Endothelial cell of umbilical vein (primary cell): Measurements from ENCODE around the gene KLC4. TPM values are rescaled to one million over a fixed set of nuclear protein-coding genes. Genes with fewer than 3 reads are reported as not detected.

Experiments
- BruUV-seq: library from RNA; stranded (reverse); fragments of 400-500 nt; replicated peaks from 2 replicates; lab custom pipeline; 2021; lab: Mats Ljungman, UMichigan
- CTCF ChIA-PET: fragments of 300-600, 350-600 bp; sonication (Branson Sonifier 250); formaldehyde crosslinking; loops from one replicate; lab custom pipeline; 2021; ENCODE audit warnings: antibody characterized with exemption, inconsistent platforms; lab: Charles Lee
- POLR2A ChIA-PET: fragments of 300-600, 350-600 bp; sonication (Branson Sonifier 250); formaldehyde crosslinking; loops from one replicate; lab custom pipeline; 2021; ENCODE audit warnings: antibody characterized with exemption, inconsistent platforms; lab: Charles Lee
- DNase-seq: peaks from one replicate; pipeline ENCODE4 v3.0.0-alpha.2; 2011; ENCODE audit warnings: low read depth, low spot score
- FAIRE-seq: peaks from 2 replicates; lab custom pipeline; 2011; peaks lifted over from hg19 to GRCh38; lab: Jason Lieb, UNC
- H2AFZ ChIP-seq: 2 replicates; pipeline ENCODE4 v1.6.0; 2012; ENCODE audit warnings: low read depth, low read length, control low read depth, inconsistent platforms
- H3K27ac ChIP-seq: 2 replicates; pipeline ENCODE4 v1.5.1; 2011; ENCODE audit warnings: low read depth, mild to moderate bottlenecking, control low read depth, low read length, moderate library complexity; ENCODE audit not compliant: insufficient read depth
- H3K27me3 ChIP-seq, 2 experiments: 2 replicates each; pipeline versions ENCODE4 v1.6.0 to v1.6.1; 2011; ENCODE audit warnings: low read length in 2 of 2, mixed read lengths in 1 of 2; ENCODE audit not compliant: control insufficient read depth in 2 of 2, insufficient read depth in 2 of 2
- H3K36me3 ChIP-seq, 2 experiments: 2 replicates in 1 of 2; 3 replicates in 1 of 2; pipeline ENCODE4 v1.5.1; 2011; ENCODE audit warnings: low read length in 2 of 2, mild to moderate bottlenecking in 1 of 2, moderate library complexity in 1 of 2; ENCODE audit not compliant: control insufficient read depth in 2 of 2, insufficient read depth in 2 of 2; ENCODE audit errors: extremely low read depth in 1 of 2
- H3K4me1 ChIP-seq: 3 replicates; pipeline ENCODE4 v1.5.1; 2011; ENCODE audit warnings: mild to moderate bottlenecking, low read length; ENCODE audit not compliant: control insufficient read depth, insufficient read depth; ENCODE audit errors: extremely low read depth
- H3K4me2 ChIP-seq: 2 replicates; pipeline ENCODE4 v1.6.1; 2011; ENCODE audit warnings: low read length, control low read depth, mixed read lengths; ENCODE audit not compliant: insufficient read depth
- H3K4me3 ChIP-seq, 3 experiments: fragments of 200-600 bp in 1 of 3; sonication (generic), shearing (Covaris generic) in 1 of 3; replicated peaks in 1 of 3; 2 replicates each; pipeline ENCODE4 v1.5.1; 2011 to 2016; ENCODE audit warnings: control low read depth in 3 of 3, low read length in 3 of 3, mild to moderate bottlenecking in 2 of 3, inconsistent platforms in 1 of 3, low read depth in 1 of 3, moderate library complexity in 1 of 3; ENCODE audit not compliant: insufficient read depth in 1 of 3
- H3K79me2 ChIP-seq: 2 replicates; pipeline ENCODE4 v1.6.0; 2012; ENCODE audit warnings: low read length, inconsistent platforms; ENCODE audit not compliant: control insufficient read depth, insufficient read depth
- H3K9ac ChIP-seq: replicated peaks from 2 replicates; pipeline ENCODE3; 2011; ENCODE audit warnings: low read length, control low read depth; ENCODE audit not compliant: insufficient read depth; ENCODE audit errors: extremely low read depth
- H3K9me1 ChIP-seq: replicated peaks from 3 replicates; pipeline ENCODE4 v1.6.0; 2011; ENCODE audit warnings: mild to moderate bottlenecking, low read length; ENCODE audit not compliant: control insufficient read depth, insufficient read depth; ENCODE audit errors: extremely low read depth
- H3K9me3 ChIP-seq: replicated peaks from 2 replicates; pipeline ENCODE4 v1.5.1; 2012; ENCODE audit warnings: low read length, inconsistent platforms; ENCODE audit not compliant: control insufficient read depth, insufficient read depth
- H4K20me1 ChIP-seq: replicated peaks from 2 replicates; pipeline ENCODE3; 2011; ENCODE audit warnings: mild to moderate bottlenecking, low read length; ENCODE audit not compliant: control insufficient read depth, insufficient read depth; ENCODE audit errors: extremely low read depth
- EZH2 ChIP-seq: IDR thresholded peaks from 2 replicates; pipeline ENCODE4 v1.6.1; 2012; ENCODE audit warnings: borderline replicate concordance, low read depth, mild to moderate bottlenecking, moderate library complexity, low read length, inconsistent platforms; ENCODE audit not compliant: severe bottlenecking
- FOS ChIP-seq: IDR thresholded peaks from 2 replicates; pipeline ENCODE4 v1.6.1; 2011; ENCODE audit warnings: mild to moderate bottlenecking, low read length, moderate library complexity, borderline replicate concordance; ENCODE audit not compliant: insufficient read depth
- JUN ChIP-seq: IDR thresholded peaks from 2 replicates; pipeline ENCODE4 v1.6.1; 2011; ENCODE audit warnings: borderline replicate concordance, low read depth; ENCODE audit not compliant: insufficient read length, insufficient read depth
- MYC ChIP-seq: IDR thresholded peaks from one replicate; pipeline ENCODE4 v1.6.1; 2011; ENCODE audit warnings: mild to moderate bottlenecking, low read depth, low read length
- POLR2A ChIP-seq: IDR thresholded peaks from 2 replicates; pipeline ENCODE4 v1.6.1; 2012; ENCODE audit warnings: low read depth, mild to moderate bottlenecking, control low read depth, low read length
- POLR2AphosphoS5 ChIP-seq: IDR thresholded peaks from 2 replicates; pipeline ENCODE4 v1.6.1; 2012; ENCODE audit warnings: low read depth, mild to moderate bottlenecking, control low read depth, low read length, moderate library complexity; ENCODE audit not compliant: insufficient read depth
- dilution Hi-C: fragments of 300-500 bp; cut with MboI; formaldehyde crosslinking; loops from one replicate; pipeline ENCODE4 v1.15.0; 2019; ENCODE audit warnings: low sequenced_read_pairs; ENCODE audit not compliant: extremely low pct_ligation_motif_present
- intact Hi-C: fragments of 100-400 bp; cut with micrococcal nuclease; formaldehyde crosslinking; loops from one replicate; pipeline ENCODE4 v1.10.0; 2022
- polyA plus RNA-seq, 4 experiments: library from polyadenylated mRNA; depleted of rRNA in 3 of 4; stranded (reverse) in 3 of 4; unstranded in 1 of 4; fragments of >200 nt; gene quantifications; 2 replicates each; pipeline versions ENCODE4 v1.2.1 to v1.2.3, GENCODE V29; 2011 to 2012; ENCODE audit warnings: missing spikeins in 1 of 4
- total RNA-seq: library from RNA; stranded (reverse); gene quantifications from 2 replicates; pipeline ENCODE4 v1.2.3, GENCODE V29; 2021
- TF ChIP-seq, protein P1 (sequence below): IDR thresholded peaks from 2 replicates; pipeline ENCODE4 v1.6.1; 2011; ENCODE audit not compliant: insufficient read depth, insufficient read length
- TF ChIP-seq, protein P2 (sequence below), 2 donors: IDR thresholded peaks; 1 replicate in 1 of 2; 2 replicates in 1 of 2; pipeline ENCODE4 v1.5.1; 2011; ENCODE audit warnings: low read length in 2 of 2, mild to moderate bottlenecking in 2 of 2, moderate library complexity in 2 of 2, control low read depth in 1 of 2, inconsistent platforms in 1 of 2, low read depth in 1 of 2; ENCODE audit not compliant: insufficient read depth in 1 of 2; ENCODE audit errors: extremely low read depth in 1 of 2

KLC4 gene
- total and polyA plus RNA-seq, 2 donors (not counting 3 experiments of a cell fraction or from before 2014, with no cell fraction given) = 17.7 to 26.8 TPM

DNA sequence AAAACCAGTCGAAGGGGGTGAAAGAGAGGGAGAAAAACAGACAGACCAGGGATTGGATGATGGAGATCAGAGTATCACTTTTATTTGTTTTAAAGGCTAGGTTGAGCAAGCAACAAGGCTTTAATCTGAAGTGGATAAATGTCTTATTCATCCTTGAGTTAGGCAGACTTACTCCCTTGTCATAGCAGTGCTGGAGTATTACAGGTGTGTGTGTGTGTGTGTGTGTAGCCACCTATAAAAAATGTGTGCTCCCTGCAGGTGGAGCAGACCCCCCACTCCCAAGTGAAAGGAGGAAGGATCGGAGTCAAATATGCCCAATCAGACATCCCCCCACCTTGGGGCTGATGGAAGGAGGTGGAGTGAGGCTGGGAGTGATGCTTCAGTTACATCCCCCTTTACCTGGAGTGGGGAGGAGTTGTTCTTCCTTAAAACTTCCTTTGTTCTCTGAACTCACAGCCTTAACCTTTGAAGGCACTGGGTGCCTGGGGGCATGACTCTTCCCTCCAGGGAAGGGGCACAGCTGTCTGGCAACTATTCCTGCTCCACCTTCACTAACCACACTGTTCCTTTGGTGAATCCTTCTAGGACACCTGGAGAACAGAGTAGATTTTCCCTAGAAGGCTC is 43.9 kb downstream of the KLC4 start:
- H3K9me3 ChIP-seq = no peaks in the 10 kb centered on the region
- intact Hi-C loops = no loop called here
- H3K36me3 ChIP-seq = no peaks in the 10 kb centered on the region
- POLR2A ChIA-PET = no interaction called here
- no TSS peak for BruUV-seq
- dilution Hi-C loops = no loop called here
- H3K9me1 ChIP-seq = no peaks in the 10 kb centered on the region
- TF ChIP-seq, protein P1, sequence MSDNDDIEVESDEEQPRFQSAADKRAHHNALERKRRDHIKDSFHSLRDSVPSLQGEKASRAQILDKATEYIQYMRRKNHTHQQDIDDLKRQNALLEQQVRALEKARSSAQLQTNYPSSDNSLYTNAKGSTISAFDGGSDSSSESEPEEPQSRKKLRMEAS = no peak
- H3K27me3 ChIP-seq = no peaks in the 10 kb centered on the region
- no peak for DNase-seq
- H3K79me2 ChIP-seq = no peaks in the 10 kb centered on the region
- no peak overlapping the region for H3K9ac ChIP-seq
- no peak overlapping the region for H3K4me3 ChIP-seq
- FAIRE-seq = no peak
- H2AFZ ChIP-seq = no peak overlapping the region
- no peak overlapping the region for H3K27ac ChIP-seq
- CTCF ChIA-PET = no interaction called here
- no peaks in the 10 kb centered on the region for H3K4me1 ChIP-seq
- no peaks in the 10 kb centered on the region for H4K20me1 ChIP-seq
- no peak overlapping the region for H3K4me2 ChIP-seq

DNA sequence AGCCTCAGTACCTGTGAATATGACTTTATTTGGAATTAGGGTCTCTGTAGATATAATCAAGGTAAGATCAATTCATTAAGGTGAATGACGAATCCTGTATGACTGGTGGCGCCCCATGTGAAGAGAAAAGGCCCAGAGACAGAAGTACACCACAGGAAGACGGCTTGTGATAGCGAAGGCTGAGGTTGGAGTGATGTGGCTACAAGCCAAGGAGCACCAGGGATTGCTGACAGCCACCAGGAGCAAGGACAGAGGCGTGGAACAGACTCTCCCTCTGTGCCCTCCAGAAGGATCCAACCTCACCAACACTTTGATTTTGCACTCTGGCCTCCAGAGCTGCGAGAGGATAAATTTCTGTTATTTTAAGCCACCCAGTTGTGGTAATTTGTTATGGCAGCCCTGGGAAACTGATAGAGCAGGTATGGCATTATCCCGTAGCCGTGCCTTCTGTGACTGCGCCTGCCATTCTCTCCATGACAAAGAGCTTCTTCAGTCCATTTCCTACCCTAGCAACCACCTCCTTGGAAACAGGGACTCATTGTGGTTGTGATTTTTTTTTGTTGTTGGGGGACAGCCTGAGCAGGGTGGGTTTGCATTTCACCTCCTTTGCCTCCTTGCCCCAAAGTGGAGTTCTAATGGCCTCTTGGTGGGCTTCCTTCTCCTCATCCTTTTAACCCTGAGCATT is 46.2 kb downstream of the KLC4 start:
- no peaks in the 10 kb centered on the region for H3K9me3 ChIP-seq
- POLR2A ChIA-PET = no interaction called here
- no peaks in the 10 kb centered on the region for H3K27me3 ChIP-seq
- FAIRE-seq = no peak
- BruUV-seq = no TSS peak
- H3K79me2 ChIP-seq = no peaks in the 10 kb centered on the region
- no peak overlapping the region for H3K4me2 ChIP-seq
- H4K20me1 ChIP-seq = no peaks in the 10 kb centered on the region
- intact Hi-C loops (no loop called here), dilution Hi-C loops (no loop called here)
- H3K27ac ChIP-seq = no peak overlapping the region
- H3K4me3 ChIP-seq = no peak overlapping the region
- H3K4me1 ChIP-seq = no peaks in the 10 kb centered on the region
- CTCF ChIA-PET = interaction anchor here (0.6 kb wide), 1 partner anchor 52 kb away, joined by 3 read pairs; the partner anchor contains the start of gene CUL7
- TF ChIP-seq POLR2AphosphoS5 (no peak), EZH2 (no peak), FOS (no peak), JUN (no peak), POLR2A (no peak), MYC (no peak)
- TF ChIP-seq, protein P2, sequence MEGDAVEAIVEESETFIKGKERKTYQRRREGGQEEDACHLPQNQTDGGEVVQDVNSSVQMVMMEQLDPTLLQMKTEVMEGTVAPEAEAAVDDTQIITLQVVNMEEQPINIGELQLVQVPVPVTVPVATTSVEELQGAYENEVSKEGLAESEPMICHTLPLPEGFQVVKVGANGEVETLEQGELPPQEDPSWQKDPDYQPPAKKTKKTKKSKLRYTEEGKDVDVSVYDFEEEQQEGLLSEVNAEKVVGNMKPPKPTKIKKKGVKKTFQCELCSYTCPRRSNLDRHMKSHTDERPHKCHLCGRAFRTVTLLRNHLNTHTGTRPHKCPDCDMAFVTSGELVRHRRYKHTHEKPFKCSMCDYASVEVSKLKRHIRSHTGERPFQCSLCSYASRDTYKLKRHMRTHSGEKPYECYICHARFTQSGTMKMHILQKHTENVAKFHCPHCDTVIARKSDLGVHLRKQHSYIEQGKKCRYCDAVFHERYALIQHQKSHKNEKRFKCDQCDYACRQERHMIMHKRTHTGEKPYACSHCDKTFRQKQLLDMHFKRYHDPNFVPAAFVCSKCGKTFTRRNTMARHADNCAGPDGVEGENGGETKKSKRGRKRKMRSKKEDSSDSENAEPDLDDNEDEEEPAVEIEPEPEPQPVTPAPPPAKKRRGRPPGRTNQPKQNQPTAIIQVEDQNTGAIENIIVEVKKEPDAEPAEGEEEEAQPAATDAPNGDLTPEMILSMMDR (IDR thresholded peaks at IDR 0.05; ENCODE audit: extremely low read depth in 1 of 2, insufficient read depth in 1 of 2, low read depth in 1 of 2, low read length in 2 of 2) = no peak
- TF ChIP-seq, protein P1 = no peak
- H2AFZ ChIP-seq = no peak overlapping the region
- H3K9me1 ChIP-seq = no peaks in the 10 kb centered on the region
- no peaks in the 10 kb centered on the region for H3K36me3 ChIP-seq
- H3K9ac ChIP-seq = no peak overlapping the region
- no peak for DNase-seq
